ENCODE data around the gene PTPN14. TPM values are rescaled to one million over a fixed set of nuclear protein-coding genes. Genes with fewer than 3 reads are reported as not detected.

Gene PTPN14
- total and polyA plus RNA-seq, 3 donors from 2014 or later, result 14.8 to 59.2 (median 42.2) TPM

GRCh38 chr1:214435867-214436266 lies 115.5 kb downstream of the PTPN14 start:
- TF ChIP-seq CTCF (IDR thresholded peaks at IDR 0.05) (no peak), POLR2A (IDR thresholded peaks at IDR 0.05) (no peak)
- Histone ChIP-seq H3K4me1 (peaks cover 28% of the 10 kb centered on the region), H3K27me3 (no peaks in the 10 kb centered on the region), H3K27ac (no peak overlapping the region), H3K4me3 (no peak overlapping the region), H3K36me3 (ENCODE audit: low read depth, missing control alignments) (no peaks in the 10 kb centered on the region), H3K9me3 (no peaks in the 10 kb centered on the region)
- WGBS, 2 donors, result 91 to 98% methylated on average over 4 of the region's 4 CpGs
- intact Hi-C loops (cut with DNase I; ENCODE audit: low total_unique reads), result no loop called here
- no peak for DNase-seq

GRCh38 chr1:214432245-214432644 lies 119.2 kb downstream of the PTPN14 start:
- Histone ChIP-seq H3K27ac (no peak overlapping the region), H3K4me1 (no peaks in the 10 kb centered on the region), H3K36me3 (ENCODE audit: low read depth, missing control alignments) (no peaks in the 10 kb centered on the region), H3K9me3 (no peaks in the 10 kb centered on the region), H3K27me3 (no peaks in the 10 kb centered on the region), H3K4me3 (no peak overlapping the region)
- WGBS, 2 donors, result 70 to 80% methylated on average over 1 of the region's 1 CpG
- TF ChIP-seq CTCF (IDR thresholded peaks at IDR 0.05) (no peak), POLR2A (IDR thresholded peaks at IDR 0.05) (no peak)
- DNase-seq, result no peak
- intact Hi-C loops (cut with DNase I; ENCODE audit: low total_unique reads), result no loop called here

GRCh38 chr1:214429951-214430770 lies 121.2 kb downstream of the PTPN14 start:
- no peak overlapping the region for H3K27ac ChIP-seq
- H3K4me1 ChIP-seq, result no peaks in the 10 kb centered on the region
- no peak overlapping the region for H3K4me3 ChIP-seq
- no peak for TF ChIP-seq POLR2A (IDR thresholded peaks at IDR 0.05)
- TF ChIP-seq CTCF (IDR thresholded peaks at IDR 0.05), result no peak
- no peaks in the 10 kb centered on the region for H3K9me3 ChIP-seq
- H3K27me3 ChIP-seq, result no peaks in the 10 kb centered on the region
- WGBS, 2 donors, result 83 to 86% methylated on average over 9 of the region's 9 CpGs
- no peaks in the 10 kb centered on the region for H3K36me3 ChIP-seq (ENCODE audit: low read depth, missing control alignments)
- intact Hi-C loops (cut with DNase I; ENCODE audit: low total_unique reads), result no loop called here
- DNase-seq, result no peak

- TF ChIP-seq POLR2A (IDR thresholded peaks at IDR 0.05) (no peak), CTCF (IDR thresholded peaks at IDR 0.05) (no peak)
- H3K4me1 ChIP-seq, result no peaks in the 10 kb centered on the region
- intact Hi-C loops (cut with DNase I; ENCODE audit: low total_unique reads), result no loop called here
- H3K36me3 ChIP-seq (ENCODE audit: low read depth, missing control alignments), result no peaks in the 10 kb centered on the region
- WGBS, 2 donors, result 80 to 85% methylated on average over 7 of the region's 7 CpGs
- H3K27me3 ChIP-seq, result no peaks in the 10 kb centered on the region
- no peak overlapping the region for H3K4me3 ChIP-seq
- DNase-seq, result no peak
- H3K9me3 ChIP-seq, result no peaks in the 10 kb centered on the region
- no peak overlapping the region for H3K27ac ChIP-seq
Measured at GRCh38 chr1:214427871-214428277, 123.5 kb downstream of the PTPN14 start.

- H3K27me3 ChIP-seq, result no peaks in the 10 kb centered on the region
- intact Hi-C loops (cut with DNase I; ENCODE audit: low total_unique reads), result no loop called here
- DNase-seq, result no peak
- TF ChIP-seq CTCF (IDR thresholded peaks at IDR 0.05) (no peak), POLR2A (IDR thresholded peaks at IDR 0.05) (no peak)
- no peaks in the 10 kb centered on the region for H3K4me1 ChIP-seq
- no peaks in the 10 kb centered on the region for H3K9me3 ChIP-seq
- H3K4me3 ChIP-seq, result no peak overlapping the region
- no peak overlapping the region for H3K27ac ChIP-seq
- H3K36me3 ChIP-seq (ENCODE audit: low read depth, missing control alignments), result no peaks in the 10 kb centered on the region
- WGBS, 2 donors, result 91 to 92% methylated on average over 2 of the region's 2 CpGs
Measured at GRCh38 chr1:214426426-214426812, 125.0 kb downstream of the PTPN14 start.
